ENCODE results near the gene SARDH.
A peak's percentile ranks its signal among the peaks of the same experiment; 100 is the strongest.
"Not testable (repeated sequence)": the region's sequence is repeated elsewhere in the genome, so short reads cannot be mapped to it uniquely, and the experiment has no call there.

Gene SARDH

DNA sequence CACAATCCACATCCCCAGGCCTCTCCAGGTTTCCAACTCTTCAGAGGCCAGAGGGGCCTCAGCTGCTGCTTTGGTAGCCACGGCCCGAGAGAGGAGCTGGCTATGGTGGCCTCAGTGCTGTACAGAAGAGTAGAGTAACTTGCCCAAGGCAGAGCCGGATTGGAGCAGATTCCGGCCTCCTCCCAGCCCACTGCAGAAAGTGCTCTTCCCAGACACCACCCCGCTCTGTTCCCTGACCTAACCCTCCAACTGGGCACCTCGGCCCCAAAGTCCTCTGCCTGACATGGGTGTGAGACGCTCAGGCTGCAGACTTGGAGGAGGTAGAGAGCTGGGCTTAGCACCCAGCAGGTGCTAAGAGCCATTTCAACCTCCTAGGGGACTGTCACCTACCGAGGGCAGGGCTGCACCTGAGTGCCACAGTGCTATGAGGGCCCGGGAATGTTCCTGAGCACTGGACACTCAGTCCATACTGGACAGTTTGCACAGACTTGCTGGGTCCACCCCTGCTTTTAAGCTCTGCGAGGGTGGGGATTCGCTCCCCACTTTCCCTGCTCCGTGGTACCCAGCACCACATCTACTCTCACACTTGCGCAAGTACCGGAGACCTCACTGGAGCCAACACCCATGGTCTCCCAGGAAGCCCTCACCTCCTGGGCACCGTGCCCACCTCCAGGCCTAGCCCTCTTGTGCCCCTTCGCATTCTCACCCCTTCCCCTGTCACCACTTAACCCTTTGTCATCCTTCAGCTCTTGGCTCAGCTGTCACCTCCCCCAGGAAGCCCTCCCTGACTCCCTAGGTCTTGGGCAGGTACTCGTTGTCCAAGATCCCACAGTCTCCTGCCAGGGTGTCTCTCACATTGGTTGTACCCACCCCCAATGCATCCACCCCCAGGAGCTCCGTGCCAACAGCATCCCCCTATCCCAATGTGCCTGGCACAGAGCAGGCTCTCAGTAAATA, 52.2 kb downstream of the SARDH start:
- DNase-seq (ENCODE audit: low spot score): no peak

DNA sequence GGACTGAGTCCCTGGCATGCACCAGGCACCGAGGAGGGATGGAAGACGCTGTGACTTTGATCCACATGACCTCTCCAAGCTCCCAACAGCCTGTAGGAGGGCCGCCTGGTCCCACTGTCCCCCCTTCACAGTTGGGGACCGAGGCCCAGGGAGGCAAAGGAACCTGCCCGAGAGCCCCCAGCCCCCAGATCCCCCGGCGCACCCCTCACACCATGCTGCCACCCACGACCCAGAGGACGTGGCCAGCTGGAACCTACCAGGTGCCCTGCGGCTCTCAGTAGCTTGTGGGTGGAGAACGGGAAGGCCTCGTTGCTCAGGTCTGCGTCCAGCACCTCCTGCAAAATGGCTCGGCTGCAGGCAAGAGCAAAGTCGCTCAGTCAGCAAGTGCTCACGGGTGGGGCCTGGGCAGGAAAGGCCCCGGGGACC, 53.2 kb downstream of the SARDH start:
- DNase-seq (ENCODE audit: low spot score): no peak

GRCh38 chr9:133684121-133684935, 53.8 kb downstream of the SARDH start:
- DNase-seq (ENCODE audit: low spot score): no peak

- peak; percentile 75 for DNase-seq (ENCODE audit: low spot score)
Observed at GRCh38 chr9:133683586-133684120, 54.5 kb downstream of the SARDH start.

DNA sequence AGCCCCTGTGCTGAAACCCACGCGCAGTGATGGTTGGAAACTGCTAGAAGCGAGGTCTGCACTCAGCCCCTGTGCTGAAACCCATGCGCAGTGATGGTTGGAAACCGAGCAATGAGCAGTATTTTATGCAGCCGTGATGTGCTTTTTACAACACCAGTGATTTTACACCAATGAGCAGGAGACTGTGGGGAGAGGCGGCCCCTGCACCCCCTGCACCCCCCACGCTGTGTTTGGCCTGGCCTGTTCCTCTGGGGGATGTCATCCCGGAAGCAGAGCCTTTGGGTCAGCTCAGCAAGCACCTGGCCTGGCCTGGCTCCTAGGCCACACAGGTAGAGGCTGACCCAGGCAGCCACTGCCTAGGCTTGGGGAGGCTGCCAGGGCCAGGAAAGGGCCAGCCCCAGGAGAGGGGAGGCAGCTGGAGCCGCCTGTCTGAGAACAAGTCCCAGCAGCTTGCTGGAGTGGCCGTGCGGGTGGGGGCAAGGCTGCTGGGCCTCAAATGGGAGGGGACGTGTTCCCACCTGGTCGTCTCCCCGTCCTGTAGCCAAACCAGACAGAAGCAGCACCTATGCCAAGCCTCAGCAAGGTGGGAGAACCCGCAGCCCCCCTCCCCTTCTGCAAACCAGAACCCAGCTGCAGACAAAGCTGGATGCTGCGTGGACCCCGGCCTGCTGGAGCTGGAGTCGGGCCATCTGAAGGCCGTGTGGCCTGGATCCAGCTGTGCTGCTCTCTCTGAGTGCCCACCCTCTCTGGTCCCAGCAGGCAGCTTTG, 55.1 kb downstream of the SARDH start:
- no peak for DNase-seq (ENCODE audit: low spot score)

DNA sequence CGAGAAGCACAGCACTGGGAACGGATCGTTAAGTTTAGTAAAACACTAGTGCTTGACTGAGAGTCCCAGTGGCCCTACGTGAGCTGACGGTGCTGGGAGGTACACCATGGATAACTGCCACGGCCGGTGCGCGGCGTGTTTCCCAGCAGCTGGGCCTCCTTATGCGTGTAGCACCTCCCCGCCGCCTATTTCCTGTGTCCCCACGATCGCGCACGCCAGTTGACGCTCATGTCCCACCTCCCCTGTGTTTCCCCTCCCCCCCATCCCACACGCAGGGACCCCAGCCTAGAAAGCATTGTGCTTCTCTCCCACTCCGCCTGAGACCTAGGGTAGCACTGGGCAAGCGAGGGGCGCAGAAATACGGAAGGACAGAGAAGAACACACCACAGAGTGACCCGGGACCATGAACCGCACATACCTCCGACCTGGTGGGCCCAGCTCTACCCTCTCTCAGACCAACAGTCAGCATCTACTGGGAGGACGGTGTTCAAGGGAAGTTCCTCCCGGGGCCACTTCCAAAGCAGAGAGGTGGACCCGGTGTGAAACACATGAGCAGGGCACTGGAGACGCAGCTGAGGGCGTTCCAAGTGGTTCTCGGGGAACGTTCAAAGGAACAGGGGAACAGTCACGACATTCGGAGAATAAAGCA, 56.4 kb downstream of the SARDH start:
- no peak for DNase-seq (ENCODE audit: low spot score)

DNA sequence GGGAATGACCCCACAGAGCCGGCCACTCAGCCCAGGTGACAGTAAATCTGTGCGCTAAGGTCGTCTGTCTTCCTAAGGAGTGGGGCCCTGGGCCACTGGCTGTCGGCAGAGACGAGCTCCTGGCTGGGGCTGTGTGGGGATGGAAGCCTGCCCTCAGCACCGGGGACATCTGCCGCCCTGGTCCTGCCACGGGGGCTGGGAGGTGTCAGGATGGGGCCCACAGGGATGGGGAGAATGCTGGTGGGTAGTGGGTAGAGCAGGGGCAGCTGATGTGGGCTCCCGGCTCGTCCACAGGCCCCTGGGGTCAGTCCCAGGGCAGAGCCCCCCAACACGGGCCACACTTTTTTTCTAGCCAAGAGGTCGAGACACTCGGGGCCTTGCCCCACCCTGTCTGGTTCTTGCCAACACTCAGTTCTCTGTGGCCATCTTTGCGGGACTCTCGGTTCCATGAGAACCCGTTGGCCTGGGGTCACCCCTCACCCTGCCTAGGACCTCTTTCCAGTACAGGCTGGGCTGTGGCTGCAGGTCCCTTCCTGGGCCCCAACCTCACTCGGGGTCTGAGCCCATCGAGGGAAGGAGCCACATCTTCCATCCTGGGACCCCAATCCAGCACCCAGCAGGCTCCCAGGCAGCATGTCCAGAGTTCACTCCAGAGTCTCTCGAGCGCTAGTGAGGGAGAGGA, 57.0 kb downstream of the SARDH start:
- DNase-seq (ENCODE audit: low spot score): no peak

DNA sequence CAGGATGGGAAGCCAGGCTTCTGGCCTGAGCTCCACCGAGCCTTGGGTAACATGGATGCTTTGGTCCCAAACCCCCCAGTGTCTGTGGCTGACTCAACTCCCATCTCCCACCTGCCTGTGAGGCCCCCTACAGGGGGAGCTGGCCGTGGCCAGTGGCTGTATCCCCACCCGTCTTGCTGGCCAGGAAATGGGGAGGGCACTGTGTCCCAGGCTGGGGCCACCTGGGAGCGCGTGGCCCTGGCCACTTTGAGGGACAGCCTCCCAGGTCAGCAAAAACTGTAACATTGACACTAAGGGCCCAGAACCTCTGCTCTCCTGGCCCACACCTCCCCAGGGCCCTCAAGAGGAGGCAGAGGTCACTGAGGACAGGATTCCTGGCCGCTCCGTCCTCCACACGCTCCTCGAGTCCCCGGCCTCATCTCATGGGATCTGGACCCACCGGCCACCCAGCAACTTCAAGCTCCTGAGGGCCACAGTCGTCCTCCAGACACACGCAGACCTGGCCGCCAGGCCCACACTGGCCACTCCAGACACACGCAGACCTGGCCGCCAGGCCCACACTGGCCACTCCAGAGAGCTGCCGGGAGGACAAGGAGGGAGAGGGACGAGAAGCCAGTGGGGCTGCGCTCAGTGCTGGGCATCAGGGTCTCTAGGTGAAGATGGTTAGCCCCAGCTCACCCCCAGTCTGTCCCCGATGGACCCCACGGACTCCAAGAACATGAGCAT, 57.7 kb downstream of the SARDH start:
- DNase-seq (ENCODE audit: low spot score): no peak

DNA sequence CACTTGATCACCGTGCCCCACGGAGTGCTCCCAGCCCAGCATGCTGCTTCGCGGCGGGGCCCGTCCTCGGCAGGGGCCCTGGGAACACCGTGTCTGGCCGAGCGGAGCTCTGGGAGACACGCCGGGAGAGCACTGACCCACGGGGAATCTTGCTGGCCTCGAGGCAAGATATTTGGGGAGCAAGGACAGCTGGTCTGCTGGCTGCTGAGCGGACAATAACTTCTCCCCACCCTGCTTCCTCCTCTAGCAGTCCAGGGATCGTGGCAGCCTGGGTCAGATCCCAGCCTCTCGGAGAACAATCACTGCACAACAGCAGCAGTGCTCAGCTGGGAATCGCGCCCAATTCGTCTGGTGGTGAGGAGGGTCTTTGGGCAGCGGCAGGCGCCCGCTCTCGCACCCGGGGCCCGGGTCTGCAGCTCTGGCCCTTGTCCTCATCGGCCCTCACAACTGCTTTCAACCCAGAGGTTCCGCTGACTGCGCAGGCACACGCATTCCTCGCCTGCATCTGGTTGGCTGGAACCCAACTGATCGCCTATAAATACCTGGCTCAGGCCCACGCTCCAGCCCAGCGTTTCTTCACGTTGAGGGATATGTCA, 58.6 kb downstream of the SARDH start:
- no peak for DNase-seq (ENCODE audit: low spot score)

- DNase-seq (ENCODE audit: low spot score): no peak
Observed at GRCh38 chr9:133679056-133679455, 59.1 kb downstream of the SARDH start.

DNA sequence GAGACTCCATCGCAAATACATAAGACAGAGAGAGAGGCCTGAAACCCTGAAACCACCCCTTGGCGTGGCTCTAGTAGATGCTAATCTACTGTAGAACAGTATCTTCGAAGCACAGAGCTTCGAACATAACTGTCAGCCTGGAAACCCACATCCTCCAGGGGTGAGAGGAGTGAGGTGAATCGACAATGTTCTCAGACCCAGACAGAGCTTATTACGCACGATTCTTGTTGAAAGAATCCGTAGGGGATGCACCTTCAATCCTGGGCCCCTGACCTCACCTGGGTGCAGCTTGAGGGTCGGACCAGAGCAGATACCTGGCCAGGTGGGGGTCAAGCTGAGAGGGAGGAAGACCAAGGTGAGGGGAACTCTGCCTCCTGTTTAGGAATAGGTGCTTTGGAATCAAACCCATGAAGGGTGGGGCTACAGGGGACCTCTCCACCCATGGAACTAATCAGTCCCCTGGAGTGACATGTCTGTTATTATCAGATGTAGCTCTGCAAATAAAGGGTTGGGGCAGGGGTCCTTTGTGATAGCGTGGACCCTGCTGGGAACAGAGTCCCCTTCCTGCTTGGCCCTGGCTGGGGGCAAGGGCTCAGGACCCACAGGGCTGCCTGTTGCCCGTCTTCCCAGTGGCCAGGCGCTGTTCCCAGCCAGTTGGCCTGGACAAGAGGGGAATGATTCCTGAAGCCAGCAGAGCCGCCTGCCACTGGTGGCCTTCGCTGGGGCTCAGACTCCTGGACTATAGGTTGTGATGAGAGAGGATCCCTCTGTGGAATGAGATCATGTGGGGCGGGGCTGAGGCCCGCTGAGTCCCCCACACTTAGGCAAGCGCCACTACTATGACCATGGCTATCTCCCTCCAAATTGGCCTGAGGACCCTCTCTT, 60.8 kb downstream of the SARDH start:
- no peak for DNase-seq (ENCODE audit: low spot score)

- no peak for DNase-seq (ENCODE audit: low spot score)
Observed at GRCh38 chr9:133676450-133676849, 61.7 kb downstream of the SARDH start.

- not testable (repeated sequence) for DNase-seq (ENCODE audit: low spot score)
Observed at GRCh38 chr9:133675796-133676195, 62.4 kb downstream of the SARDH start.

DNA sequence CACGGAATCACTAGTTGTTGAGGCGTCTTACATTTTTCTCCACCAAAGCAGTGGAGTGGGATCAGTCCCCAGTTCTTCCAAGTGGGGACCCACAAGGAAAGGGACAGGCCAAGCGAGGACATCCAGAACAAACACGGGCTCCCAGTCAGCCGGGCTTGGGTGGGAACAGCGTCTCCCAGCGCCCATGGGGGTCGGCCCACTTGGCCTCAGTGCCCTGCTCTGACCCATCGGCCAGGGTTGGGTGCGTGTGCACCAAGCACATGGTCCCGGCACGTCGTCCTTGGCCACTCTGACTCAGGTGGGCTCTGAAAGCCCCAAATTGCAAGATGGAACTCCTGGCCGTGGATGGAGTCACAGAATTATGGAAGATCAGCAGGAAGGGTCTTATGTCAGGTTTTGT, 64.1 kb downstream of the SARDH start:
- no peak for DNase-seq (ENCODE audit: low spot score)

DNA sequence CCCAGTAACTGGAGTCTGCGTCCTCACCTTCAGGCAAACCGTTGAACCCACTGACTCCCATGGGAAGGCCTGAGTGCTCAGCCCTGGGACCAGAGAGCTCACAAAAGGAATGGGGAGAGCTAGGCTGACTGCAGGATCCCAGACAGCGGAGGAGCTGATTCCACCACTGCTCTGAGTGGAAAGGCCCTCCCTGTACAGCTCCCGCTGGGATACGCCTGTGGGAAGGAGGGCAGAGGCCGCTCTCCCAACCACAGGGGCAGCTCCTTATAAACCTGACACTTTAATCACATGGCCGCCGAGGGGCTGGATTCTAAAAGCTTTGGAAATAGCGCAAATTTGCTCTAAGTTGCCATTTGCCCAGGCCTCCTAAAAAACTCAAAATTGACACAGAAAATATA, 64.9 kb downstream of the SARDH start:
- no peak for DNase-seq (ENCODE audit: low spot score)

GRCh38 chr9:133672503-133673257, 65.5 kb downstream of the SARDH start:
- DNase-seq (ENCODE audit: low spot score): no peak

GRCh38 chr9:133671371-133671770, 66.8 kb downstream of the SARDH start:
- DNase-seq (ENCODE audit: low spot score): no peak

GRCh38 chr9:133670466-133670865, 67.7 kb downstream of the SARDH start:
- no peak for DNase-seq (ENCODE audit: low spot score)
